CD14-positive monocyte (primary cell): ENCODE results near the gene RALB. TPM values are rescaled to one million over a fixed set of nuclear protein-coding genes. Genes with fewer than 3 reads are reported as not detected.

Experiments
- DNase-seq, 3 donors: peaks; one replicate each; pipeline ENCODE4 v3.0.0-alpha.2; 2011 to 2022
- H2AFZ ChIP-seq: 2 replicates; pipeline ENCODE4 v1.6.0; 2012; ENCODE audit warnings: mild to moderate bottlenecking, low read depth, low read length, inconsistent platforms; ENCODE audit not compliant: insufficient read depth, poor library complexity, severe bottlenecking
- H3K27ac ChIP-seq, 2 donors: 1 replicate in 1 of 2; 2 replicates in 1 of 2; pipeline ENCODE4 v1.5.1; 2012 to 2013; ENCODE audit warnings: low read length in 2 of 2, control low read depth in 1 of 2, inconsistent platforms in 1 of 2, low read depth in 1 of 2, mild to moderate bottlenecking in 1 of 2
- H3K27me3 ChIP-seq, 2 donors: one replicate each; pipeline versions ENCODE4 v1.6.0 to v1.6.1; 2011 to 2013; ENCODE audit warnings: low read length in 2 of 2; ENCODE audit not compliant: control insufficient read depth in 2 of 2, insufficient read depth in 2 of 2
- H3K36me3 ChIP-seq, 2 donors: replicated peaks in 1 of 2; 1 replicate in 1 of 2; 2 replicates in 1 of 2; pipeline versions ENCODE4 v1.5.1 to v1.6.1; 2012 to 2013; ENCODE audit warnings: low read length in 2 of 2, control low read depth in 1 of 2, inconsistent platforms in 1 of 2, mild to moderate bottlenecking in 1 of 2; ENCODE audit not compliant: insufficient read depth in 2 of 2, control insufficient read depth in 1 of 2
- H3K4me1 ChIP-seq, 2 donors: 1 replicate in 1 of 2; 2 replicates in 1 of 2; pipeline versions ENCODE4 v1.5.1 to v1.6.1; 2012 to 2013; ENCODE audit warnings: low read length in 2 of 2, control low read depth in 1 of 2, inconsistent platforms in 1 of 2, mild to moderate bottlenecking in 1 of 2, moderate library complexity in 1 of 2; ENCODE audit not compliant: insufficient read depth in 2 of 2, control insufficient read depth in 1 of 2
- H3K4me2 ChIP-seq: replicated peaks from 2 replicates; pipeline ENCODE3; 2012; ENCODE audit warnings: low read length, moderate library complexity, mild to moderate bottlenecking; ENCODE audit not compliant: poor library complexity, severe bottlenecking; ENCODE audit errors: extremely low read depth
- H3K4me3 ChIP-seq, 3 experiments: fragments of 200-600 bp in 1 of 3; sonication (generic) in 1 of 3; replicated peaks in 1 of 3; 1 replicate in 2 of 3; 2 replicates in 1 of 3; pipeline ENCODE4 v1.5.1; 2011 to 2013; ENCODE audit warnings: low read length in 3 of 3, mild to moderate bottlenecking in 3 of 3, control low read depth in 2 of 3, low read depth in 2 of 3, inconsistent platforms in 1 of 3, moderate library complexity in 1 of 3
- H3K79me2 ChIP-seq: 2 replicates; pipeline ENCODE4 v1.6.0; 2012; ENCODE audit warnings: mild to moderate bottlenecking, control low read depth, inconsistent platforms, low read length, moderate library complexity; ENCODE audit not compliant: insufficient read depth
- H3K9ac ChIP-seq: 2 replicates; pipeline ENCODE4 v1.6.0; 2017; ENCODE audit warnings: low read length, mild to moderate bottlenecking; ENCODE audit not compliant: insufficient read depth, poor library complexity, severe bottlenecking
- H3K9me3 ChIP-seq, 2 donors: replicated peaks in 1 of 2; 1 replicate in 1 of 2; 2 replicates in 1 of 2; pipeline versions ENCODE4 v1.5.1 to v1.6.1; 2012 to 2013; ENCODE audit warnings: low read length in 2 of 2, control low read depth in 1 of 2; ENCODE audit not compliant: control insufficient read depth in 1 of 2, insufficient read depth in 1 of 2
- H4K20me1 ChIP-seq: 2 replicates; pipeline ENCODE4 v1.6.0; 2012; ENCODE audit warnings: mild to moderate bottlenecking, low read length, control low read depth, moderate library complexity; ENCODE audit not compliant: insufficient read depth
- H3K27ac Mint-ChIP-seq, 7 donors: one replicate each; pipeline ENCODE4 v1.8.0; 2020; ENCODE audit warnings: mild to moderate bottlenecking in 7 of 7, mixed read lengths in 7 of 7, moderate library complexity in 6 of 7, inconsistent platforms in 2 of 7
- H3K27me3 Mint-ChIP-seq, 3 donors: one replicate each; pipeline ENCODE4 v1.8.0; 2021 to 2022; ENCODE audit warnings: low read depth in 3 of 3, mild to moderate bottlenecking in 3 of 3, mixed read lengths in 3 of 3, moderate library complexity in 3 of 3, inconsistent platforms in 1 of 3
- H3K36me3 Mint-ChIP-seq, 2 donors: one replicate each; pipeline ENCODE4 v1.8.0; 2020; ENCODE audit warnings: mixed read lengths in 2 of 2, inconsistent platforms in 1 of 2, mild to moderate bottlenecking in 1 of 2
- H3K4me1 Mint-ChIP-seq: one replicate; pipeline ENCODE4 v1.8.0; 2020; ENCODE audit warnings: mild to moderate bottlenecking, mixed read lengths
- H3K4me3 Mint-ChIP-seq, 2 donors: one replicate each; pipeline ENCODE4 v1.8.0; 2020; ENCODE audit warnings: mild to moderate bottlenecking in 2 of 2, mixed read lengths in 2 of 2, moderate library complexity in 1 of 2
- H3K9me3 Mint-ChIP-seq, 7 donors: one replicate each; pipeline ENCODE4 v1.8.0; 2020 to 2022; ENCODE audit warnings: mixed read lengths in 7 of 7, mild to moderate bottlenecking in 6 of 7, moderate library complexity in 6 of 7, inconsistent platforms in 2 of 7
- WGBS: methylation state at CpG from one replicate; pipeline ENCODE4 v1.1.5; 2013; ENCODE audit warnings: missing lambda C conversion rate; ENCODE audit not compliant: insufficient coverage; 5-methylcytosine and 5-hydroxymethylcytosine counted together
- intact Hi-C, 2 donors: fragments of 100-400 bp; cut with micrococcal nuclease; formaldehyde crosslinking; loops; one replicate each; pipeline versions ENCODE4 v1.15.0 to v1.15.1; 2023
- polyA plus RNA-seq, 3 donors: library from polyadenylated mRNA; depleted of rRNA in 1 of 3; unstranded in 2 of 3; stranded (reverse) in 1 of 3; fragments of 300-500 nt in 2 of 3; fragments of >200 nt in 1 of 3; fragmentation: Illumina TruSeq in 2 of 3; gene quantifications; 1 replicate in 2 of 3; 2 replicates in 1 of 3; pipeline ENCODE4 v1.2.3, GENCODE V29; 2012 to 2021
- TF ChIP-seq, protein P1 (sequence below): fragments of 200-600 bp; IDR thresholded peaks from one replicate; pipeline ENCODE4 v1.8.0; 2022; ENCODE audit warnings: antibody characterized with exemption, mild to moderate bottlenecking

RALB gene
- polyA plus RNA-seq, 3 donors: 57.2 to 163 (median 139) TPM

GRCh38 chr2:120324933-120325332 is 72.3 kb downstream of the RALB start:
- H3K9me3 Mint-ChIP-seq: peaks cover 0 to 2% (median 0%) of the 10 kb centered on the region in 7 donors
- Histone ChIP-seq H3K9me3 (no peaks in the 10 kb centered on the region), H3K27me3 (no peaks in the 10 kb centered on the region), H4K20me1 (no peaks in the 10 kb centered on the region), H3K27ac (no peak overlapping the region), H3K9ac (no peak overlapping the region), H3K79me2 (no peaks in the 10 kb centered on the region), H3K4me1 (no peaks in the 10 kb centered on the region), H3K36me3 (no peaks in the 10 kb centered on the region), H2AFZ (no peak overlapping the region), H3K4me3 (no peak overlapping the region), H3K4me2 (no peak overlapping the region)
- H3K4me3 Mint-ChIP-seq: no peak overlapping the region
- WGBS: 98% methylated on average over 5 of the region's 7 CpGs
- H3K36me3 Mint-ChIP-seq: no peaks in the 10 kb centered on the region
- H3K27me3 Mint-ChIP-seq: peaks cover 6 to 15% (median 9%) of the 10 kb centered on the region in 3 donors
- H3K4me1 Mint-ChIP-seq: peaks cover 6% of the 10 kb centered on the region
- TF ChIP-seq, protein P1, sequence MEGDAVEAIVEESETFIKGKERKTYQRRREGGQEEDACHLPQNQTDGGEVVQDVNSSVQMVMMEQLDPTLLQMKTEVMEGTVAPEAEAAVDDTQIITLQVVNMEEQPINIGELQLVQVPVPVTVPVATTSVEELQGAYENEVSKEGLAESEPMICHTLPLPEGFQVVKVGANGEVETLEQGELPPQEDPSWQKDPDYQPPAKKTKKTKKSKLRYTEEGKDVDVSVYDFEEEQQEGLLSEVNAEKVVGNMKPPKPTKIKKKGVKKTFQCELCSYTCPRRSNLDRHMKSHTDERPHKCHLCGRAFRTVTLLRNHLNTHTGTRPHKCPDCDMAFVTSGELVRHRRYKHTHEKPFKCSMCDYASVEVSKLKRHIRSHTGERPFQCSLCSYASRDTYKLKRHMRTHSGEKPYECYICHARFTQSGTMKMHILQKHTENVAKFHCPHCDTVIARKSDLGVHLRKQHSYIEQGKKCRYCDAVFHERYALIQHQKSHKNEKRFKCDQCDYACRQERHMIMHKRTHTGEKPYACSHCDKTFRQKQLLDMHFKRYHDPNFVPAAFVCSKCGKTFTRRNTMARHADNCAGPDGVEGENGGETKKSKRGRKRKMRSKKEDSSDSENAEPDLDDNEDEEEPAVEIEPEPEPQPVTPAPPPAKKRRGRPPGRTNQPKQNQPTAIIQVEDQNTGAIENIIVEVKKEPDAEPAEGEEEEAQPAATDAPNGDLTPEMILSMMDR: no peak
- intact Hi-C loops: no loop called here
- DNase-seq: no peak
- H3K27ac Mint-ChIP-seq: no peak overlapping the region

- no peaks in the 10 kb centered on the region for H3K27me3 ChIP-seq
- H3K36me3 ChIP-seq: no peaks in the 10 kb centered on the region
- no peak overlapping the region for H3K27ac Mint-ChIP-seq
- H3K36me3 Mint-ChIP-seq: no peaks in the 10 kb centered on the region
- no peak overlapping the region for H3K27ac ChIP-seq
- H3K4me3 Mint-ChIP-seq: no peak overlapping the region
- H3K4me1 ChIP-seq: no peaks in the 10 kb centered on the region
- H4K20me1 ChIP-seq: no peaks in the 10 kb centered on the region
- peaks cover 6% of the 10 kb centered on the region for H3K4me1 Mint-ChIP-seq
- DNase-seq: no peak
- peaks cover 6 to 18% (median 9%) of the 10 kb centered on the region in 3 donors for H3K27me3 Mint-ChIP-seq
- H3K9me3 ChIP-seq: no peaks in the 10 kb centered on the region
- H3K79me2 ChIP-seq: no peaks in the 10 kb centered on the region
- no peak overlapping the region for H3K4me2 ChIP-seq
- intact Hi-C loops: no loop called here
- H3K9me3 Mint-ChIP-seq: peaks cover 0 to 2% (median 0%) of the 10 kb centered on the region in 7 donors
- TF ChIP-seq, protein P1: no peak
- H3K4me3 ChIP-seq: no peak overlapping the region
- H2AFZ ChIP-seq: no peak overlapping the region
- 100% methylated on average over 9 of the region's 9 CpGs for WGBS
- no peak overlapping the region for H3K9ac ChIP-seq
Measured at GRCh38 chr2:120326066-120326465, 73.4 kb downstream of the RALB start.
